ENCODE measurements around the gene MPP2.

DNA sequence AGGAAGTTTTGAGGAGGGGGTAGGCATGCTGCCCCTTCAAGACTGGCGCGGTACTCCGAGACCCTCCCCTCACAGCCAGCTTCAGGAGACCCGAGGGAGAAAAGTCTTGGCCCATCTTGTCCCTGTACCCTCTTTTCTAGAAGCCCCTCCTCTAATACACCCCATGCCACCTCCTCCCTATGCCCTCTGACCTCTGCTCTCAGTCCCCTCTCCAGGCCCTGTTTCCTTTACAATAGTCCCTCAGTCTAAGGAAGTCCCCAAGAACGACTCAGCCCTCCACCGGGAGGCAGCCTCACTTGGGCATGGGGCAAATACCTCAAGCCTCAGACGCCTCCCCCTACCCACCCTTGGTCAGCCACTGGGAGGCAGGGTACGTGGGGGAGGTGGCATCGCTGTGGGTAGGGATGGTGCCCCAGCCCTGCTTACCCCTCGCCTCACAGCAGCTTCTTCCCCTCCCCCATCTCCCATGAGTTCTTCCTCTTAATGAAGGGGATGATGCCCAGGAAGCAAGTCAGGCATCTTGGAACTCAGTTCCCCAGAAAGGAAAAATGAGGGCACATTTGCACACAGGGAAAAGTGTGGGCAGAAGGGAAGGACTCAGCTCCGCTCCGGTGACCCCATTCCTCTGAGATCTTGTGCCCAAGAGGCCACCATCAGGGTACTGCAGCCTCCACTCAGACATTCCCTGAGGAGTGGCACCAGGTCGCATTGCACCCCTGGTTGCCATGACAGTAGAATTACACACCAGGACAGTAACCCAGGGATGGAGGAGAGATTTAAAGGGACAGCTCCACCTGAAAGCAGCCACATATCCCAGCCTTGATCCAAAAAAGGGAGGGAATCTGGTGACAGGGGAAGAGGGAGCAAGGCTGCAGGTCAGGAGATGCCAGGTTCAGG lies 6.2 kb downstream of the MPP2 start:
- TF ChIP-seq POLR2A (IDR thresholded peaks at IDR 0.05) (no peak), CTCF (IDR thresholded peaks at IDR 0.05) (no peak)
